CD14-positive monocyte (primary cell): ENCODE results near the gene DBN1. TPM values are rescaled to one million over a fixed set of nuclear protein-coding genes. Genes with fewer than 3 reads are reported as not detected.

Experiments
- DNase-seq, 3 donors: peaks; one replicate each; pipeline ENCODE4 v3.0.0-alpha.2; 2011 to 2022
- H2AFZ ChIP-seq: 2 replicates; pipeline ENCODE4 v1.6.0; 2012; ENCODE audit warnings: mild to moderate bottlenecking, low read depth, low read length, inconsistent platforms; ENCODE audit not compliant: insufficient read depth, poor library complexity, severe bottlenecking
- H3K27ac ChIP-seq, 2 donors: 1 replicate in 1 of 2; 2 replicates in 1 of 2; pipeline ENCODE4 v1.5.1; 2012 to 2013; ENCODE audit warnings: low read length in 2 of 2, control low read depth in 1 of 2, inconsistent platforms in 1 of 2, low read depth in 1 of 2, mild to moderate bottlenecking in 1 of 2
- H3K27me3 ChIP-seq, 2 donors: one replicate each; pipeline versions ENCODE4 v1.6.0 to v1.6.1; 2011 to 2013; ENCODE audit warnings: low read length in 2 of 2; ENCODE audit not compliant: control insufficient read depth in 2 of 2, insufficient read depth in 2 of 2
- H3K36me3 ChIP-seq, 2 donors: replicated peaks in 1 of 2; 1 replicate in 1 of 2; 2 replicates in 1 of 2; pipeline versions ENCODE4 v1.5.1 to v1.6.1; 2012 to 2013; ENCODE audit warnings: low read length in 2 of 2, control low read depth in 1 of 2, inconsistent platforms in 1 of 2, mild to moderate bottlenecking in 1 of 2; ENCODE audit not compliant: insufficient read depth in 2 of 2, control insufficient read depth in 1 of 2
- H3K4me1 ChIP-seq, 2 donors: 1 replicate in 1 of 2; 2 replicates in 1 of 2; pipeline versions ENCODE4 v1.5.1 to v1.6.1; 2012 to 2013; ENCODE audit warnings: low read length in 2 of 2, control low read depth in 1 of 2, inconsistent platforms in 1 of 2, mild to moderate bottlenecking in 1 of 2, moderate library complexity in 1 of 2; ENCODE audit not compliant: insufficient read depth in 2 of 2, control insufficient read depth in 1 of 2
- H3K4me2 ChIP-seq: replicated peaks from 2 replicates; pipeline ENCODE3; 2012; ENCODE audit warnings: low read length, moderate library complexity, mild to moderate bottlenecking; ENCODE audit not compliant: poor library complexity, severe bottlenecking; ENCODE audit errors: extremely low read depth
- H3K4me3 ChIP-seq, 3 experiments: fragments of 200-600 bp in 1 of 3; sonication (generic) in 1 of 3; replicated peaks in 1 of 3; 1 replicate in 2 of 3; 2 replicates in 1 of 3; pipeline ENCODE4 v1.5.1; 2011 to 2013; ENCODE audit warnings: low read length in 3 of 3, mild to moderate bottlenecking in 3 of 3, control low read depth in 2 of 3, low read depth in 2 of 3, inconsistent platforms in 1 of 3, moderate library complexity in 1 of 3
- H3K79me2 ChIP-seq: 2 replicates; pipeline ENCODE4 v1.6.0; 2012; ENCODE audit warnings: mild to moderate bottlenecking, control low read depth, inconsistent platforms, low read length, moderate library complexity; ENCODE audit not compliant: insufficient read depth
- H3K9ac ChIP-seq: 2 replicates; pipeline ENCODE4 v1.6.0; 2017; ENCODE audit warnings: low read length, mild to moderate bottlenecking; ENCODE audit not compliant: insufficient read depth, poor library complexity, severe bottlenecking
- H3K9me3 ChIP-seq, 2 donors: replicated peaks in 1 of 2; 1 replicate in 1 of 2; 2 replicates in 1 of 2; pipeline versions ENCODE4 v1.5.1 to v1.6.1; 2012 to 2013; ENCODE audit warnings: low read length in 2 of 2, control low read depth in 1 of 2; ENCODE audit not compliant: control insufficient read depth in 1 of 2, insufficient read depth in 1 of 2
- H4K20me1 ChIP-seq: 2 replicates; pipeline ENCODE4 v1.6.0; 2012; ENCODE audit warnings: mild to moderate bottlenecking, low read length, control low read depth, moderate library complexity; ENCODE audit not compliant: insufficient read depth
- H3K27ac Mint-ChIP-seq, 7 donors: one replicate each; pipeline ENCODE4 v1.8.0; 2020; ENCODE audit warnings: mild to moderate bottlenecking in 7 of 7, mixed read lengths in 7 of 7, moderate library complexity in 6 of 7, inconsistent platforms in 2 of 7
- H3K27me3 Mint-ChIP-seq, 3 donors: one replicate each; pipeline ENCODE4 v1.8.0; 2021 to 2022; ENCODE audit warnings: low read depth in 3 of 3, mild to moderate bottlenecking in 3 of 3, mixed read lengths in 3 of 3, moderate library complexity in 3 of 3, inconsistent platforms in 1 of 3
- H3K36me3 Mint-ChIP-seq, 2 donors: one replicate each; pipeline ENCODE4 v1.8.0; 2020; ENCODE audit warnings: mixed read lengths in 2 of 2, inconsistent platforms in 1 of 2, mild to moderate bottlenecking in 1 of 2
- H3K4me1 Mint-ChIP-seq: one replicate; pipeline ENCODE4 v1.8.0; 2020; ENCODE audit warnings: mild to moderate bottlenecking, mixed read lengths
- H3K4me3 Mint-ChIP-seq, 2 donors: one replicate each; pipeline ENCODE4 v1.8.0; 2020; ENCODE audit warnings: mild to moderate bottlenecking in 2 of 2, mixed read lengths in 2 of 2, moderate library complexity in 1 of 2
- H3K9me3 Mint-ChIP-seq, 7 donors: one replicate each; pipeline ENCODE4 v1.8.0; 2020 to 2022; ENCODE audit warnings: mixed read lengths in 7 of 7, mild to moderate bottlenecking in 6 of 7, moderate library complexity in 6 of 7, inconsistent platforms in 2 of 7
- WGBS: methylation state at CpG from one replicate; pipeline ENCODE4 v1.1.5; 2013; ENCODE audit warnings: missing lambda C conversion rate; ENCODE audit not compliant: insufficient coverage; 5-methylcytosine and 5-hydroxymethylcytosine counted together
- intact Hi-C, 2 donors: fragments of 100-400 bp; cut with micrococcal nuclease; formaldehyde crosslinking; loops; one replicate each; pipeline versions ENCODE4 v1.15.0 to v1.15.1; 2023
- polyA plus RNA-seq, 3 donors: library from polyadenylated mRNA; depleted of rRNA in 1 of 3; unstranded in 2 of 3; stranded (reverse) in 1 of 3; fragments of 300-500 nt in 2 of 3; fragments of >200 nt in 1 of 3; fragmentation: Illumina TruSeq in 2 of 3; gene quantifications; 1 replicate in 2 of 3; 2 replicates in 1 of 3; pipeline ENCODE4 v1.2.3, GENCODE V29; 2012 to 2021
- TF ChIP-seq, protein P1 (sequence below): fragments of 200-600 bp; IDR thresholded peaks from one replicate; pipeline ENCODE4 v1.8.0; 2022; ENCODE audit warnings: antibody characterized with exemption, mild to moderate bottlenecking

DBN1 gene
- polyA plus RNA-seq, 3 donors: 0.71 to 1.6 (median 0.73) TPM

DNA sequence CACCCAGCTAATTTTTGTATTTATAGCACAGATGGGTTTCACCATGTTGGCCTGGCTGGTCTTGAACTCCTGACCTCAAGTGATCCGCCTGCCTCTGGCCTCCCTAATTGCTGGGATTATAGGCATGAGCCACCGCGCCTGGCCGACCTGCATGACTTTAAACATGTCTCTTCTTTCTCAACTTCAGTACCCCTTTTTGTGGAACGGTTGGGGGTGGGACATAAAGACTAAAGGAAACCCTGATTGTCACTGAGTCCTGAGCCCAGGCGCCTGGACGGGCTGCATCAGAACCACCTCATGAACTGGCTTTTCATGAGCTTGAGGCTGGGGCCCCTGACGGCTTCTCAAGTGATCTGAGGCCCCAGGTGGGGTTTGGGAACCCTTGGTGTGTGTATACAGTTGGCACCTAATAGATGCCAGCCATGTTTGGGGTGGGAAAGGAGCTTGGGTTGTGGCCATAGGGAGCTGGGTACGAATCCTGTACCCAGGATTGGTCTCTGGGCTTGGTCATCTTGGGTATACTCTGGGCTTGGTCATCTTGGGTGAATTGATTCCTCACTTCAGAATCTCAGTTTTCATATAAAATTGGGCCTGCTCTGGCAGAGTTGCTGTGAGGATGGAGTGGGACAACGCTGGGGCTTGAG is 44.7 kb downstream of the DBN1 start:
- DNase-seq: peak in 2 of 3 donors; percentile 45 to 54
- H4K20me1 ChIP-seq: peaks cover 45% of the 10 kb centered on the region
- H3K4me1 ChIP-seq: peaks cover 69 to 81% of the 10 kb centered on the region in 2 donors
- peaks cover 27 to 56% of the 10 kb centered on the region in 2 donors for H3K36me3 Mint-ChIP-seq
- H3K27ac ChIP-seq: peak overlapping the region; percentile 98 to 100
- intact Hi-C loops: loop anchor here in 1 of 2 donors (2.0 to 5.0 kb wide), 3 partner anchors 24 to 36 kb away; no protein-coding TSS in a partner anchor
- peaks cover 32 to 39% of the 10 kb centered on the region in 2 donors for H3K36me3 ChIP-seq
- peaks cover 58% of the 10 kb centered on the region for H3K4me1 Mint-ChIP-seq
- no peak overlapping the region for H2AFZ ChIP-seq
- no peaks in the 10 kb centered on the region for H3K27me3 ChIP-seq
- H3K27me3 Mint-ChIP-seq: peaks cover 0 to 1% (median 0%) of the 10 kb centered on the region in 3 donors
- H3K4me3 Mint-ChIP-seq: peak overlapping the region; percentile 95
- no peaks in the 10 kb centered on the region for H3K9me3 ChIP-seq
- peak overlapping the region; percentile 80 to 99 (median 95) for H3K4me3 ChIP-seq
- H3K9ac ChIP-seq: peak overlapping the region; percentile 98
- peak overlapping the region; percentile 99 to 100 (median 99) for H3K27ac Mint-ChIP-seq
- peaks cover 67% of the 10 kb centered on the region for H3K79me2 ChIP-seq
- H3K4me2 ChIP-seq: peak overlapping the region; percentile 100
- TF ChIP-seq, protein P1, sequence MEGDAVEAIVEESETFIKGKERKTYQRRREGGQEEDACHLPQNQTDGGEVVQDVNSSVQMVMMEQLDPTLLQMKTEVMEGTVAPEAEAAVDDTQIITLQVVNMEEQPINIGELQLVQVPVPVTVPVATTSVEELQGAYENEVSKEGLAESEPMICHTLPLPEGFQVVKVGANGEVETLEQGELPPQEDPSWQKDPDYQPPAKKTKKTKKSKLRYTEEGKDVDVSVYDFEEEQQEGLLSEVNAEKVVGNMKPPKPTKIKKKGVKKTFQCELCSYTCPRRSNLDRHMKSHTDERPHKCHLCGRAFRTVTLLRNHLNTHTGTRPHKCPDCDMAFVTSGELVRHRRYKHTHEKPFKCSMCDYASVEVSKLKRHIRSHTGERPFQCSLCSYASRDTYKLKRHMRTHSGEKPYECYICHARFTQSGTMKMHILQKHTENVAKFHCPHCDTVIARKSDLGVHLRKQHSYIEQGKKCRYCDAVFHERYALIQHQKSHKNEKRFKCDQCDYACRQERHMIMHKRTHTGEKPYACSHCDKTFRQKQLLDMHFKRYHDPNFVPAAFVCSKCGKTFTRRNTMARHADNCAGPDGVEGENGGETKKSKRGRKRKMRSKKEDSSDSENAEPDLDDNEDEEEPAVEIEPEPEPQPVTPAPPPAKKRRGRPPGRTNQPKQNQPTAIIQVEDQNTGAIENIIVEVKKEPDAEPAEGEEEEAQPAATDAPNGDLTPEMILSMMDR: no peak
- no peaks in the 10 kb centered on the region for H3K9me3 Mint-ChIP-seq
- WGBS: 27% methylated on average over 4 of the region's 10 CpGs

DNA sequence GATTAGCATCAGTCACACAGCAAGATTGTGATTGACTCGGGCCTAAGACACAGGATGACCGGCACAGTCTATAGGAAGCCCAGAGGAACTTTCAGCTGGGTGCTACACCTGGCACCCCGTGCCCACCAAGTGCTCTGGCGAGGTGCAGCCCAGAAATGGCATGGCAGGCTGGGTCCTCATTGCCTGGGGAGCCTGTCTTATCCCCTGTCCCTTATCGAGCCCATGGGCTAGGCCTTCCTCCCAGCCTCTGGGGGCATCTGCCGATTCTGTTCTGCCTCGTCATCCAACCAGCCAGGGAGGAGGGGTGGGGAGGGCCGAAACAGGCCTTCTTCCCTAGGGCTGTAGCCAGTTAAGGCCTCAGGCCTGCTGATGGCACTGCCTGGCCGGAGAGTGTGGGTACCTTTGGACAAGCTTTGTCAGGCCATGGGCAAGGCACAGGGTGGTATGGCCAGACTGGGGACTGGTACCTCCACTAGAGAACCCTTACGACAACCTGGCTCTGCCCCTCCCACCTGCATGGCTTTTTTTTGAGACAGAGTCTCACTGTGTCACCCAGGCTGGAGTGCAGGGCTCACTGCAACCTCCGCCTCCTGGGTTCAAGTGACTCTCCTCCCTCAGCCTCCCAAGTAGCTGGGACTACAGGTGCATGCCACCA is 45.4 kb downstream of the DBN1 start:
- peak overlapping the region; percentile 95 for H3K4me3 Mint-ChIP-seq
- peak overlapping the region; percentile 80 to 99 (median 95) for H3K4me3 ChIP-seq
- H3K27me3 Mint-ChIP-seq: peaks cover 0 to 1% (median 0%) of the 10 kb centered on the region in 3 donors
- H3K79me2 ChIP-seq: peaks cover 60% of the 10 kb centered on the region
- peaks cover 25 to 32% of the 10 kb centered on the region in 2 donors for H3K36me3 ChIP-seq
- peaks cover 22 to 50% of the 10 kb centered on the region in 2 donors for H3K36me3 Mint-ChIP-seq
- 15% methylated on average over 10 of the region's 11 CpGs for WGBS
- H3K9me3 Mint-ChIP-seq: no peaks in the 10 kb centered on the region
- TF ChIP-seq, protein P1: no peak
- H3K27me3 ChIP-seq: no peaks in the 10 kb centered on the region
- peak overlapping the region; percentile 98 to 100 for H3K27ac ChIP-seq
- peaks cover 56% of the 10 kb centered on the region for H3K4me1 Mint-ChIP-seq
- peak; percentile 65 to 72 (median 66) for DNase-seq
- peaks cover 39% of the 10 kb centered on the region for H4K20me1 ChIP-seq
- H3K4me2 ChIP-seq: peak overlapping the region; percentile 100
- no peaks in the 10 kb centered on the region for H3K9me3 ChIP-seq
- H2AFZ ChIP-seq: no peak overlapping the region
- intact Hi-C loops: loop anchor here (2.0 to 5.0 kb wide), 4 partner anchors 23 to 67 kb away; no protein-coding TSS in a partner anchor
- H3K27ac Mint-ChIP-seq: peak overlapping the region; percentile 99 to 100 (median 99)
- peaks cover 66 to 75% of the 10 kb centered on the region in 2 donors for H3K4me1 ChIP-seq
- H3K9ac ChIP-seq: peak overlapping the region; percentile 98
